ENCODE data around the gene RNF11.
"Not testable (repeated sequence)": the region's sequence is repeated elsewhere in the genome, so short reads cannot be mapped to it uniquely, and the experiment has no call there.

RNF11 gene, protein sequence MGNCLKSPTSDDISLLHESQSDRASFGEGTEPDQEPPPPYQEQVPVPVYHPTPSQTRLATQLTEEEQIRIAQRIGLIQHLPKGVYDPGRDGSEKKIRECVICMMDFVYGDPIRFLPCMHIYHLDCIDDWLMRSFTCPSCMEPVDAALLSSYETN

DNA sequence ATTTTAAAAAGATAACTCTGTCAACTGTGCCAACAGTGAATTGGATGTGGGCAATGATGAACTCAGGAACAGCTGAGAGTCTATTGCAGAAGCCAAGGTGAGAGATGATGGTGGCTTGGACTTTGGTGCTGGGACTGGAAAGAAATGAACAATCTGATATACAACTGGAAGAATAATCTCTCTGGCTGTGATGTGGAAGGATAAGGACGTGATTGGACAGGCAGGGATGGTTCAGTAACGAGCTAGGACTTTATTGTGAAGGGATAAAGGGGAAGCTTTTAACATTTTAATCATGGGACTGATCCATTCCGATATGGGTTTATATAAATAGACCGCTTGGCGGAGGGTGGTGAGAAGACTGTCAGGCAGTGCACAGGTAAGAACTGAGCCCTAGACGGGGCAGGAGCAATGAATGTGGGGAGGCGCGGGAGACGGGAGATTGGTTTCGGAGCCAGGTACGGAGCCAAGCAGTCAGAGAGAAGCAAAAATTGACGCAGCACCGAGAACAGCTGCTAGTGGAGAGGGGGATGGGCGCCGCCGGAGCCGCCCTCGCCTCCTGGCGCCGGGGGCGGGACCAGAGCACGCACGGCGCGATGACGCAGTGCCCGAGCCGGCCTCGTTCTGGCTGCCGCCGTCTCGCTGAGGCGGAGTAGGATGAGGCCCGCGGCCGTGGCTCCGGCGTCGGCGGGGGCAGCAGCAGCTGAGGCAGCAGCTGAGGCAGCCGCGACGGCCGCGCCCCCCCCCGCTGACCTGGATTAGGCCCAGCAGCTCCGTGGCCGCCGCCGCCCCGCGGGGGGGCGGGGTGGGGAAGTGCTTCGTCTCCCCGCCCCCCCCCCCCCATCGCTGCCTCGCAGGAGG is at the start of gene RNF11:
Gene RNF11, plus strand, starts transcription at position 601 of the 858 bp plus-strand sequence. CDS start 484 bp downstream, outside the sequence.
- DNase-seq (ENCODE audit: low read depth, low spot score) = peak; percentile 92

DNA sequence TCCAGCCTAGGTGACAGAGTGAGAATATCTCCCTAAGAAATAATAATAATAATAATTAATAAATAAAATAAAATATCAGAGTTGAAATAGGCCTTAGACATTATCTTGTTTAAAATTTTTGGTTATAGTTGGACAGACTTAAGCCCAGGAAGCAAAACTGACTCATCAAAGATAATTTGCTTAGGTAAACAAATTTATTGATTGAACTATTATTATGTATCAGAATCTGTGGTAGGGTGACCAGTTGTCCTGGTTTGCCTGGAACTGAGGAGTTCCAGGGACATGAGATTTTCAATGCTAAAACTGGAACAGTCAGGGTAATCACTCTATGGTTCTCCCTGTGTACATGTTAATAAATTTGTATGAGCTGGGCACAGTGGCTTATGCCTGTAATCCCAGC is 47.8 kb upstream of the RNF11 start:
- no peak for DNase-seq (ENCODE audit: low read depth, low spot score)

DNA sequence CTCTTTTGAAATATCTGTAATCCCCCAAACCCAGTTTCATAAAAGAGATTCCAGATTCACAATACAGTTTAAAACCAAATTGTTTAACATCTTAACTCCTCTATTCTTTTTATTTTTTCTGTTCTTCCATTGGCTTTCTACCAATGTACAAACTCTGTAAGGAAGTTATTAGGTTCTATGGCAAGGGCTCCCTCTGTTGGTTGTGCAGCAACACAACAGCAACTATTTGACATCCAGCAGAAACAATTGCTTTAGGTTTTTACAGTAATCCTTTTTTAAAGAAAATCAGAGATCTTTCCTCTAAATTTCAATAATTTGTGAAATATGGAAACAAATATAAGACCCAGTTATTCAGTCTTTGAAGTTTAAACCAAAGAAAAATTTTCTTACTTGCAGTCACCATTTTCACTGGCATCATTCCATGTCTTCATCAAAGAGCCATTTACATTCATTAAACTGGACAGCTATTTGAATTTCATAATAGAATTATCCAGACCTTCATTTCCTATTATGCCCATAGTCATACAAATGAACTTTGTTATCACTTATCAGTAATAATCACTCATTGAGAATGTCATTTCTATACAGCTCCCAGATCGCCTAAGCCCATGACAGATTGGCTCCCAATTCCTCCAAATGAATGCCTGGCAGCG is 46.5 kb upstream of the RNF11 start:
- peak; percentile 9 for DNase-seq (ENCODE audit: low read depth, low spot score)

DNA sequence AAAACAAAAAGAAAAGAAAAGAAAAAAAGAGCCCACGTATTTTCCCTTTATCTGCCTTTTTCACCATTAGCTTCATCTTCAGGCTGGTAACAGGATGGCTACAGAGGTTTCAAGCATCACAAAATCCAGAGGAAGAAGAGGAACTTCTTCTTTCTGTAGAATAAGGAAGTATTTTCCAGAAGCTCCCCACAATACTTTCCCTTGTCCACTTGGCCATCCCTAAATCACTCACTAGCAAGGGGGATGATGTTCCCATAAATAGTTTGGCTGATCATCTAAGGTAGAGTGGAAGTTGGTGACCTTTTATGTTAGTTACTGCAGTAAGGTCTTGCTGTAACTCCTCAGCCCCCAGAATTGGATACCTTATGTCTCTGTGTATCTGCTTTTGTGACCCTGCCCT is 45.1 kb upstream of the RNF11 start:
- DNase-seq (ENCODE audit: low read depth, low spot score) = no peak

DNA sequence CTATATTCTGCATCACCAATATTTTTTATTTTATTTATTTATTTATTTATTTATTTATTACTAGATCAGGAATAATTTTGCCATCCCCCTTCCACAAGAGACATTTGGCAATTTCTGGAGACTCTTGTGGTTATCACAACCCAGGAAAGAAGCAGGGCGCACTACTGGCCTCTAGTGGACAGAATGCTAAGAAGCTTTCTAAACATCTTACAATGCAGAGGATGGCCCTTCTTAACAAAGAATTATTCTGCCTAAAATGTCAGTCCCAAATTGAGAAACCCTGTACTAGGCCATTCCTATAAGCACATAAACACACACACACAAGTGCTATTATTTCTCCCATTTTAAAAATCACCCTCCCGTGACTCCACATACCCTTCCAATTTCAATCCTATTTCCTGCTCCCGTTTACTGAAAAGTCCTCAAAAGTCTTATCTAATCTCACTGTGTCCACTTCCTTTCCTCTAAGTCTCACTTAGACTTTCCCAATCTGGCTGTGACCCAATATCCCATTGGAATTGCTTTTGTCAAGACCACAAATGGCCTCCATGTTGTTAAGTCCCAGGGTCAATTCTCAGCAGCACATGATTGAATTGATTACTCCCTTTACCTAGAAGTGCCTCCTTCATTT is 43.7 kb upstream of the RNF11 start:
- DNase-seq (ENCODE audit: low read depth, low spot score) = peak; percentile 45

DNA sequence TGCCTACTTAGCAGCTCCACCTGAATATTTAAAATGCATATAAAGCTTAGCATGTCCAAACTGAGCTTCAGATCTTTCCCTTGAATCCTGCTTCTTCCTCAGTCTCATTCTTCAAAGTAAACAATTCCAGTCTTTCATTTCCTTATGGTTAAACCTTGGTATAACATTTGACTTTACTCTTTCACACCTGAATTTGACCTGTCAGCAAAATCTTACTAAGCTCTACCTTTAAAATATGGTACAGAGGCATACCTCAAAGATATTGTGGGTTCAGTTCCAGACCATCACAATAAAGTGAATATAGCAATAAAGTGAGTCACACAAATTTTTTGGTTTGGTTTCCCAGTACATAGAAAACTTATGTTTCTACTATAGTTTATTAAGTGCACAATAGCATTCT is 42.5 kb upstream of the RNF11 start:
- no peak for DNase-seq (ENCODE audit: low read depth, low spot score)

DNA sequence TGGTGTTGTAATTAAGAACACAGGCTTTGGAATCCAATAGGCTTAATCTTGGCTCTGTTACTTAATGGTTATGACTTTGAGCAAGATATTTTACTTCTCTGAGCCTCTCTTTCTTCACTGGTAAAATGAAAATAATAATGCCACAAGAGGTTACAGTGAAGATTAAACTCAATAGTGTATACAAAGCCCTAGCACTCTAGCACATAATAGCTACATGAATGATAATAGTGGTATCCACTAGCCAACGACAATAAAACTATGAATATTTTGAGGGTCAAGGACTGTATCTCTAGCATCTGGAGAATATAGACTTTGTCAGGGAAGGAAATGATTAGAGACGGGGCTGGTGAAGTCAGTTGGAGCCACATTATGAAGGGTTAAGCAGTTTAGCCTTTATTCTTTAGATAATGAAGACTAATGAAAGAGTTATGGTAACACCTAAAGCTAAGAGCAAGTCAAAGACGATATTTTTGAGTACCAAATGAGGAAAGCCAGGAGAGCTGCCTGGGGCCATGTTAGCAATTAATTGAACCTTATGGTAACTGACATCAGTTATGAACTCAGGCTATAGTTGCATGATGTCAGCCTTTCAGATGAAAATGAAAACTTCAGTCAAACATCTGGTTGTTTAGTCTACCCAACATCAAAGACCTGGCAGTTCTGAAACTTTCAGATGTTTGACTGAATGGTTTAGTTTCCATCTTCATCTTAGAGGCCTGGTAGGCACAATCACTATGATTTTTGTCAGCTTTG is 32.8 kb upstream of the RNF11 start:
- no peak for DNase-seq (ENCODE audit: low read depth, low spot score)

DNA sequence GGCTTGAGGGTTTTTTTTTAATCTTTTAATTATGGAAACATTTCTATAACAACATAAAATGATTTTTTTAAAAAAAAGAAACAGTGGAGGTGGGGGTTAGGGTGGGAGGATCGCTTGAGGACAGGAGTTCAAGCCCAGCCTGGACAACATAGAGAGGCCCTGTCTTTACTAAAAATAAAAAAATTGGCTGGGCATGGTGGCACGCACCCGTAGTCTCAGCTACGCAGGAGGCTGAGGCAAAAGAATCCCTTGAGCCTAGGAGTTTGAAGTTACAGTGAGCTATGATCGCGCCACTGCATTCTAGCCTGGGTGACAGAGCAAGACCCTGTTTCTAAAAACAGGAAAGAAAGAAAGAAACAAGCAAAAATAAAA is 32.2 kb upstream of the RNF11 start:
- DNase-seq (ENCODE audit: low read depth, low spot score) = no peak

DNA sequence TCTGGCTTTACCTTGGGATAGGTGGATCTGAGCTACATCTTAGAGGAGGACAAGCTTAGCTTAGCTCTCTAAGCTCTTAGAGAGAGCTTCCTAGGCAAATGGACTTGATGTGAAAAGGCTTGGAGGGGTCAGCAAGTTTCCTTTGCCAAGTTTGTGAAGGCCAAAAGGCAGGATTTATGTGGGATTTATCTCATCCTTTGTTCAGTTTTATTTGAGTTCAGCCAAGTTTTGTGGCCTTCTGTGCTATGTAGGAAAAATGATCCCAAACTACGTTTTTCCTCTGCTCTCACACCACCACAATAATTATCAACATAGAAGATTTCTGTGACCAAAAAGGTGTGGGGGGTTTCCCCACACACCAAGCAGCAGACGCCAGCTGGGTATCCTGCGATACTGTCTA is 26.0 kb upstream of the RNF11 start:
- DNase-seq (ENCODE audit: low read depth, low spot score) = no peak

DNA sequence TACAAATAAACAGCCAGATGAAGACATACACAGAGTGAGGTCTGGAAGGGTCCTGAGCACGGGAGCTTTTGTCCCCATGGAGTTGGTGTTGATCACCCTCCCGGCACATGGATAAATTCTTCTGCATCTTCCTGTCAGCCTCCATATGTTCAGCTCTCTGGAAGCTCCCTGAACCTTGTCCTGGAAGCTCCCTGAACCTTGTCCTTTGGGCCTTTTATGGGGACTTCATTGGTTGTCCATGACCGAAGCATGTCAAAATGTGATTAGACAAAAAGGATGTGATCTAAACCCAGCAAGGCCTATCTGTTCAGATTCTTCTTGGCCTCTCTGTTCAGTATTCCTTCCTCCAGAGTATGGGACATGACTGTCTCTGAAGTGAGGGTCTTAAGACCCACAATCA is 25.4 kb upstream of the RNF11 start:
- no peak for DNase-seq (ENCODE audit: low read depth, low spot score)

DNA sequence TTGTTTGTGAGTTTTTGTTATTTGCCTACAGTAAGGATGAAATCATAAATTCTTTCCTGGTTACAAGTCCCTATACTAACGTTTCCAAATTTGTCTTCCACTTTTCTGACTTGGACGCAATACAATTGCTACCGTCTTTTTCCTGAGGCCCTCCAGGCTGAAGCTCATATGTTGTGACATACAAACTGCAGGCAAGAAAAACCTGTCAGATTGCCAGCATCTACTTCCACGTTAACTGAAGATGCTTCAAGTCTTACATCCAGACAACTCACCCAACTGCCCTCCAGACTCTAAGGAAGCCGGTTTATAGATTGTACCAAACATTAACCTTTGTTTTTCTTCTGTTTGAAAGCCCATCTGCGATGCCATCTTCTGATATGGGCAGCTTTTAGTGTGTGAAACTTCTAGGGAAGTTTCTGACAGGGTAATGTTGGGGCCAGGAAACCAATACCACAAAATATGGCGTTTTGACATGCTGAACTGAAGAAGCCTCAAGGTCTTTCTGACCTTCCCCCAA is 21.4 kb upstream of the RNF11 start:
- DNase-seq (ENCODE audit: low read depth, low spot score) = no peak

DNA sequence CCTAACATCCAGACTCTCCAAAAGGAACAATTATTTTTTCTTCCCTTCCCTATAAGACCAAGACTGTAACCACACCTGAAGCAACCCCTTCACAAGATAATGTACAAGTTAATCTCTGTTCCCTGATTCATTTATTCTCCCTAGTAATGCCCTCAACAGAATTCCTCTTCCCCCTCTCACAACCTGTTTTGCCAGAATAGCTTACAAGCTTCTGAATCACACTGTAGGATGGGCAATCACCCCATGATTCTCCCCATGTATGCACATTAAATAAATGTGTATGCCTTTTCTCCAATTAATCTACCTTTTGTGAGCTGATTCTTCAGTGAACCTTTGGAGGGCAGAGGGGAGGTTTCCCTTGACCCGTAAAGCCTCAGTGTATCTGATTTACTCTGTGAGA is 20.9 kb upstream of the RNF11 start:
- DNase-seq (ENCODE audit: low read depth, low spot score) = no peak

DNA sequence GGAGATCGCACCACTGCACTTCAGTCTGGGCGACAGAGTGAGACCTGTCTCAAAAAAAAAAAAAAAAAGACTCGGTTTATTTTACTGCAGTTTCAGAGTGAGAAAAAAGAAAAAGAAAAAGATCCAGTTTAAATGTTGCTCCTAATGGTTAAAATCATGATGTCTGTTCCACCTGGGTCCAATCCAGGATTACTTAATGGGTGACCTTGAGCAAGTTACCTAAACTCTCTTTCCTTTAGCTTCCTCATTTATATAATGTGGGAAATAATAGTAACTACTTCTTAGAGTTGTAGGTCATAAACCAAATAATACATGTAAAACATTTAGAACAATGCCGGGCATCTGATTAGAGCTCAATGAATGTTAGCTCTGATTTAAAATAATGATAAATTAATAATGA is 19.4 kb upstream of the RNF11 start:
- DNase-seq (ENCODE audit: low read depth, low spot score) = no peak

DNA sequence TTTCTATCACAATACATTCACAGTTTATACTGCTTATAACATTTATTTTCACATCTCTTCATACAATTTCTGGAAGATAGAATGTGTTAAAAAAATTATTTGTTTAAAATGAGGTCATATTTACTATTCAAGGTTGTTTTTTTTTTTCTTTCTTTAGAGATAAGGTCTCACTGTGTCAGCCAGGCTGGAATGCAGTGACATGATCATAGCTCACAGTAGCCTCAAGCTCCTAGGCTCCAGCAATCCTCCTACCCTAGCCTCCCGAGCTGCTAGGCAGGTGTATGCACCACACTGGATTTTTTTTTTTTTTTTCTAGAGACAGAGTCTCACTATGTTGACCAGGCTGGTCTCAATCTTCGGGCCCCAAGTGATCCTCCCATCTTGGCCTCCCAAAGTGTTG is 19.0 kb upstream of the RNF11 start:
- DNase-seq (ENCODE audit: low read depth, low spot score) = no peak

DNA sequence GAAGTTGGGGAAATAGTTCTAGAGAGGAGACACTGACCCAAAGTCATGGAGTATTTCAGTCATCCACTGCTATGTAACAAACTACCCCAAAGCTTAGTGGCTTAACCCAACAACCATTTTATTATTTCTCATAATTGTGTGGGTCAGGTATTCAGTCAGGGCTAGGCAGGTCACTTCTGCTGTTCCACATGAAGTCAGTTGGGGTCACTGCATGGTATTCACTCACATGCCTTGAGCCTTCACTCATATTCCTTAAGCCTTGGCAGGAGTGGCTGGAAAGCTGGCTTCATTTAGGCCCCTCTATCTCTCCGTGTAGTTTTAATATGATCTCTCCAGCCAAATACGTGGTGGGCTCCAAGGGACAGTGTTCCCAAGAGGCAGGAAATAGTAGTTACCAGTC is 17.5 kb upstream of the RNF11 start:
- no peak for DNase-seq (ENCODE audit: low read depth, low spot score)

DNA sequence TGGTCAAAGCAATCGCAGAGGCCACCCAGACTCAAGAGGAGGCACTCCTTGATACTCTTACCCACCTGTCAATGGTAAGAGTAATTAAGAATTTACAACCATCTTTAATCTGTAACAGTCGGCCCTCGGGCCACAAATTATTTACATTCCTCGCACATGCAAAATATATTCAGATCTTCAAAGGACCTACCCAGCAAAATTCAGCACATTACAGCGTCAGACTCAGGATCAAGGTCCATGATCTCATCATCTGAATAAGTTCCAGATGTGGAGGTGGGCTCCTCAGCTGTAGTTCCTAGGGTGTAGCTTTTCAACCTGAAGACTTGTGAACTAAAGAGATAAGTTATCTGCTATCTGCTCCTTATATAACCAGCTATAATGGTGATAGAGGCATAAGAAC is 17.1 kb upstream of the RNF11 start:
- no peak for DNase-seq (ENCODE audit: low read depth, low spot score)

DNA sequence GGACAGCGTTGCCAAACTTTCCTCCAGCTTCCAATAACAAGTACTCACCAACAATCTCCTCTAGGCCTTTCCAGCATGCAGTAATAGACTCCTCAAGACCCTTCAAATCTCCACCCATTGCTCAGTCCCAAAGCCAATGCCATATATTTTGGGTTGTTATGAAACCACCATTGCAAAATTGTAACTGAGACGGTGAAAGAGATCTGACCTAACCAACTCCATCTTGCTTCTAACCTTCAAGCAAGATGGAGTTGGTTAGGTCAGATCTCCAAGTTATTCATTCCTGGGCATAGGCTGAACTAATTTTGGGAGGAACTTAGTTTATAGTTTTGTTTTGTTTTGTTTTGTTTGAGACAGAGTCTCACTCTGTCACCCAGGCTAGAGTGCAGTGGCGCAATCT is 14.5 kb upstream of the RNF11 start:
- not testable (repeated sequence) for DNase-seq (ENCODE audit: low read depth, low spot score)

DNA sequence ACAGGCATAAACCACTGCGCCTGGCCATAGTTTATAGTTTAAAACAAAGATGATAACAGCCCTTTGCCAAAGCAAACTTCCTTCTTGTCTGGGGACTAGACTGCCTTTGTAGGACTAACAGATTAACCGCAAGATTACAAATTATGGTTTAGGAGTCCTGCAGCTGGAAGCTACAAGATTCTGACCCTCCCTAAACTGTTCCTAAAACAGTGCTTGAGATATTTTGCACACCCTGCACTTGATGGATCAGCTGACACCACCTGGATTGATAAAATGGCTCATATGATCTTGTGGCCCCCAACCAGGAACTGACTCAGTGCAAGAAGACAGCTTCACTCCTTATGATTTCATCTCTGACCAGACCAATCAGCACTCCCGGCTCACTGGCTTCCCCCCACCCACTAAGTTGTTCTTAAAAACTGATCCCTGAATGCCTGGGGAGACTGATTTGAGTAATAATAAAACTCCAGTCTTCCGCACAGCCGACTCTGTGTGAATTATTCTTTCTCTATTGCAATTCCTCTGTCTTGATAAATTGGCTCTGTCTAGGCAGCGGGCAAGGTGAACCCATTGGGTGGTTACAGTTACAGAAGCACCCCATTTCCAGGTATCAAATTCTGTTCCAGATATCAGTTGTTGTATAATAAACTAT is 13.8 kb upstream of the RNF11 start:
- DNase-seq (ENCODE audit: low read depth, low spot score) = no peak

DNA sequence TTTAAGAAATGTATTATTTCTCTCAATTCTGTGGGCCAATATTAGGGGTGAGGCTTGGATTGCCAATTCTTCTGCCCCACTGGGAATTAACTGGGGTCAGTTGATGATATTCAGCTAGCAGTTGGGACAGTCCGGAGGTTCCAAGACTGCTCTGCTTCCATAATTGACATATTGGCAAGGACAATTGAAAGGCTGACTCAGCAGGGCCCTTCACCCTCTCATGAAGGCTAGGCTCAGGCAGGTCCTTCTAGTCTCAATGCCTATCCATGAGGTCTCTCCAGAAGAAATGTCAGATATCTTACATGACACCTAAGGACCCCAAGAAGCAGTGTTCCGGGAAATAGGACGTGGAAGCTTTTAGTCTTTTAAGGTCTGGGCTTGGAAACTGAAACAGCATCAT is 13.3 kb upstream of the RNF11 start:
- DNase-seq (ENCODE audit: low read depth, low spot score) = no peak

DNA sequence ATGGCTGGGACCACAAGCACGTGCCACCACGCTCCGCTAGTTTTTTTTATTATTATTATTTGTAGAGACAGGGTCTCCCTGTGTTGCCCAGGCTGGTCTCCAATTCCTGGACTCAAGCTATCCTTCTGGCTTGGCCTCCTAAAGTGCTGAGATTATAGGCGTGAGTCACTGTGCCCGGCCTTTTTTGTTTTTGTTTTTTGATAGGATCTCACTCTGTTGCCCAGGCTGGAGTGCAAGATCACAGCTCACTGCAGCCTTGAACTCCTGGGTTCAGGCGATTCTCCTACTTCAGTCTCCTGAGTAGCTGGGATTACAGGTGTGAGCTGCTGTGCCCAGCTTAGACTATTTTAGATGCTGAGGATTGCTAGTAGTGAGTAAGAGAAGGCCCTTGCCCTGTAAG is 11.8 kb upstream of the RNF11 start:
- DNase-seq (ENCODE audit: low read depth, low spot score) = no peak
